Measurements from ENCODE around the gene BCAS3.

DNA sequence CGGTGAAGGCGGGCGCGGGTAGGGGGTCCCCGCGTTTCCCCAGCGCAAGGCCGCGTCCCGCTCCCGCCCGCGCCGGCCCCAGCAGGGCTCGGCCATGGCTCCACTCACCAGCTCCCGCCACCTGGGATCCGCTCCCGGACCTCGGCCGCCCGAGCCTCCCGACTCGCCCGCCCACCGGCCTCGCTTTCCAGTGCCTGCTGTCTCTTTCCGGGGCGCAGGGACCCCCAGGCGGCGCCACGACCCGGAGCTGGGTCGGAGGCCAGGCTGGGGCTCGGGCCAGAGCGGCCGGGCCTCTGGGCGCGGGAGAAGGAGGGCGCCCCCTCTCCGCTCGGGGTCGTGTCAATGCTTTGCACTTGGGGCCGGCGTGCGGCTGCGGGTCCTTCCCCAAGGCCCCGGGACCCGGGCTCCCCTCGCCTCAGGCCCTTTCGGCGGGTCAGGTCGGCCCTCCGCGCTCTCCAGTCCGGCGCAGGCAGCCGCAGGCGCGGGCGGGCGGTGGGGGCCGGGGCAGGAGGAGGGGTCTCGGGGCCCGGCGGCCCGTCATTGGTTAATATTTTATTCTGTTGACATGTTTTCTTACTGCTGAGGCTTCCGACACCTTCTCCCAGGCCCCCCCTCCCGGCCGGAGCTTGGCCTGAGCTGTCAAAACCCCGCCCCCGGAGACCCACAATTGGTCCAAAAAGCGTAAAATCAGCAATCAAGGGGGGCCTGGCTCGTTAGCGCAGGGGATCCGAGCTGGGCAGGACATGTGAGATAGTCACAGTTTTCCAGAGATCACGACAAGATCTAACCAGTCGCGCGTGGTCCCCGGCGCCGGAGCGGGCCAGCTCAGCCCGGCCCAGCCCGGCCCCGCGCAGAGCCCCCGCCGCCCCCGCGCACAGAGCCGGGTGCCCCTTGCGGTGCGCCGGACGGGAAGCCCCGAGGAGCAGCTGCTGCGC is 721.7 kb downstream of the BCAS3 start, which contains the start of gene TBX2:
- TF ChIP-seq CTCF (IDR thresholded peaks at IDR 0.05 in 2 of 3, conservative IDR thresholded peaks at IDR 0.05 in 1 of 3; ENCODE audit: borderline replicate concordance in 1 of 3, insufficient read depth in 1 of 3, low read depth in 2 of 3, low read length in 2 of 3), result no peak
- no peak for TF ChIP-seq EZH2 (IDR thresholded peaks at IDR 0.05)
- TF ChIP-seq, protein P1, sequence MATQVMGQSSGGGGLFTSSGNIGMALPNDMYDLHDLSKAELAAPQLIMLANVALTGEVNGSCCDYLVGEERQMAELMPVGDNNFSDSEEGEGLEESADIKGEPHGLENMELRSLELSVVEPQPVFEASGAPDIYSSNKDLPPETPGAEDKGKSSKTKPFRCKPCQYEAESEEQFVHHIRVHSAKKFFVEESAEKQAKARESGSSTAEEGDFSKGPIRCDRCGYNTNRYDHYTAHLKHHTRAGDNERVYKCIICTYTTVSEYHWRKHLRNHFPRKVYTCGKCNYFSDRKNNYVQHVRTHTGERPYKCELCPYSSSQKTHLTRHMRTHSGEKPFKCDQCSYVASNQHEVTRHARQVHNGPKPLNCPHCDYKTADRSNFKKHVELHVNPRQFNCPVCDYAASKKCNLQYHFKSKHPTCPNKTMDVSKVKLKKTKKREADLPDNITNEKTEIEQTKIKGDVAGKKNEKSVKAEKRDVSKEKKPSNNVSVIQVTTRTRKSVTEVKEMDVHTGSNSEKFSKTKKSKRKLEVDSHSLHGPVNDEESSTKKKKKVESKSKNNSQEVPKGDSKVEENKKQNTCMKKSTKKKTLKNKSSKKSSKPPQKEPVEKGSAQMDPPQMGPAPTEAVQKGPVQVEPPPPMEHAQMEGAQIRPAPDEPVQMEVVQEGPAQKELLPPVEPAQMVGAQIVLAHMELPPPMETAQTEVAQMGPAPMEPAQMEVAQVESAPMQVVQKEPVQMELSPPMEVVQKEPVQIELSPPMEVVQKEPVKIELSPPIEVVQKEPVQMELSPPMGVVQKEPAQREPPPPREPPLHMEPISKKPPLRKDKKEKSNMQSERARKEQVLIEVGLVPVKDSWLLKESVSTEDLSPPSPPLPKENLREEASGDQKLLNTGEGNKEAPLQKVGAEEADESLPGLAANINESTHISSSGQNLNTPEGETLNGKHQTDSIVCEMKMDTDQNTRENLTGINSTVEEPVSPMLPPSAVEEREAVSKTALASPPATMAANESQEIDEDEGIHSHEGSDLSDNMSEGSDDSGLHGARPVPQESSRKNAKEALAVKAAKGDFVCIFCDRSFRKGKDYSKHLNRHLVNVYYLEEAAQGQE (IDR thresholded peaks at IDR 0.05; ENCODE audit: low read depth), result no peak
- TF ChIP-seq POLR2A (IDR thresholded peaks at IDR 0.05; ENCODE audit: borderline replicate concordance, extremely low read depth, insufficient read depth, insufficient read length), result no peak
- no peak for TF ChIP-seq ATF3 (IDR thresholded peaks at IDR 0.05)
- TF ChIP-seq CEBPB (IDR thresholded peaks at IDR 0.05; ENCODE audit: low read depth), result no peak
- TF ChIP-seq, protein P2, sequence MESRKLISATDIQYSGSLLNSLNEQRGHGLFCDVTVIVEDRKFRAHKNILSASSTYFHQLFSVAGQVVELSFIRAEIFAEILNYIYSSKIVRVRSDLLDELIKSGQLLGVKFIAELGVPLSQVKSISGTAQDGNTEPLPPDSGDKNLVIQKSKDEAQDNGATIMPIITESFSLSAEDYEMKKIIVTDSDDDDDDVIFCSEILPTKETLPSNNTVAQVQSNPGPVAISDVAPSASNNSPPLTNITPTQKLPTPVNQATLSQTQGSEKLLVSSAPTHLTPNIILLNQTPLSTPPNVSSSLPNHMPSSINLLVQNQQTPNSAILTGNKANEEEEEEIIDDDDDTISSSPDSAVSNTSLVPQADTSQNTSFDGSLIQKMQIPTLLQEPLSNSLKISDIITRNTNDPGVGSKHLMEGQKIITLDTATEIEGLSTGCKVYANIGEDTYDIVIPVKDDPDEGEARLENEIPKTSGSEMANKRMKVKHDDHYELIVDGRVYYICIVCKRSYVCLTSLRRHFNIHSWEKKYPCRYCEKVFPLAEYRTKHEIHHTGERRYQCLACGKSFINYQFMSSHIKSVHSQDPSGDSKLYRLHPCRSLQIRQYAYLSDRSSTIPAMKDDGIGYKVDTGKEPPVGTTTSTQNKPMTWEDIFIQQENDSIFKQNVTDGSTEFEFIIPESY (IDR thresholded peaks at IDR 0.05; ENCODE audit: extremely low read depth, insufficient replicate concordance, low read length), result no peak
- TF ChIP-seq YY1 (IDR thresholded peaks at IDR 0.05; ENCODE audit: extremely low read depth, insufficient replicate concordance, low read depth, low read length), result no peak
- TF ChIP-seq POLR2AphosphoS5 (IDR thresholded peaks at IDR 0.05; ENCODE audit: low read depth, low read length), result no peak
- TF ChIP-seq, protein P3, sequence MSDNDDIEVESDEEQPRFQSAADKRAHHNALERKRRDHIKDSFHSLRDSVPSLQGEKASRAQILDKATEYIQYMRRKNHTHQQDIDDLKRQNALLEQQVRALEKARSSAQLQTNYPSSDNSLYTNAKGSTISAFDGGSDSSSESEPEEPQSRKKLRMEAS (IDR thresholded peaks at IDR 0.05), result no peak
- TF ChIP-seq SIN3A (IDR thresholded peaks at IDR 0.05; ENCODE audit: low read depth), result no peak

Data from HCT116 (cell line).